ENCODE data around the gene PRLR. TPM values are rescaled to one million over a fixed set of nuclear protein-coding genes. Genes with fewer than 3 reads are reported as not detected.

The PRLR gene
- total RNA-seq, 1 donor from 2014 or later, result 0.93 TPM

DNA sequence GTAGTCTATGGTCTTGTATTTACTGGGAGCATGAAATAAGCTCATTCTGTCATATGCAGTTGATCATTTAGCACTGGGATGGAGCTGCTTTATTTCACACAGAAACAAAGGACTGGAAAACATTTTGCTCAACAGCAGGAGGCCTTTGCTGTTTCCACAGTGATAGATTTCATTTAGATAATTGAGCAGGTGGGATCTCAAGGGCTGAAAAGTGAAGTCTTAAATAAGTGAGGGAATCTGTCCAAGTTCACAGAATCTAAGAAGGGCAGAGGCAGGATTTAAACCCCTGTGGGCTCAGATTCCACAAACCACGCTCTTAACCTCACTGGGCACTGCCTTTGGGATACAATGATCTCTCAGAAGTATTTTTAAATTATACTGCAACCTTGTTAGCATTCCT is 47.8 kb downstream of the PRLR start:
- H3K27me3 Mint-ChIP-seq (ENCODE audit: low read depth, unreplicated experiment), result no peaks in the 10 kb centered on the region
- no peak overlapping the region for H2AFZ ChIP-seq (ENCODE audit: low read depth, low read length)
- H3K36me3 ChIP-seq (ENCODE audit: insufficient read depth, low read length), result no peaks in the 10 kb centered on the region
- H3K27ac ChIP-seq (ENCODE audit: low read depth, low read length), result no peak overlapping the region
- no peak overlapping the region for H3K4me3 Mint-ChIP-seq (ENCODE audit: unreplicated experiment)
- no peaks in the 10 kb centered on the region for H3K79me2 ChIP-seq (ENCODE audit: insufficient read depth, low read length)
- H3K4me3 ChIP-seq (ENCODE audit: insufficient read depth, low read depth, low read length), result no peak overlapping the region
- H3K27ac Mint-ChIP-seq (ENCODE audit: unreplicated experiment), result no peak overlapping the region
- TF ChIP-seq, protein P1, sequence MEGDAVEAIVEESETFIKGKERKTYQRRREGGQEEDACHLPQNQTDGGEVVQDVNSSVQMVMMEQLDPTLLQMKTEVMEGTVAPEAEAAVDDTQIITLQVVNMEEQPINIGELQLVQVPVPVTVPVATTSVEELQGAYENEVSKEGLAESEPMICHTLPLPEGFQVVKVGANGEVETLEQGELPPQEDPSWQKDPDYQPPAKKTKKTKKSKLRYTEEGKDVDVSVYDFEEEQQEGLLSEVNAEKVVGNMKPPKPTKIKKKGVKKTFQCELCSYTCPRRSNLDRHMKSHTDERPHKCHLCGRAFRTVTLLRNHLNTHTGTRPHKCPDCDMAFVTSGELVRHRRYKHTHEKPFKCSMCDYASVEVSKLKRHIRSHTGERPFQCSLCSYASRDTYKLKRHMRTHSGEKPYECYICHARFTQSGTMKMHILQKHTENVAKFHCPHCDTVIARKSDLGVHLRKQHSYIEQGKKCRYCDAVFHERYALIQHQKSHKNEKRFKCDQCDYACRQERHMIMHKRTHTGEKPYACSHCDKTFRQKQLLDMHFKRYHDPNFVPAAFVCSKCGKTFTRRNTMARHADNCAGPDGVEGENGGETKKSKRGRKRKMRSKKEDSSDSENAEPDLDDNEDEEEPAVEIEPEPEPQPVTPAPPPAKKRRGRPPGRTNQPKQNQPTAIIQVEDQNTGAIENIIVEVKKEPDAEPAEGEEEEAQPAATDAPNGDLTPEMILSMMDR (IDR thresholded peaks at IDR 0.05; ENCODE audit: insufficient read depth, low read depth, low read length), result no peak
- no peak for TF ChIP-seq EZH2 (IDR thresholded peaks at IDR 0.05; ENCODE audit: insufficient read depth, low read length)
- DNase-seq (ENCODE audit: low read depth), result no peak
- H3K4me2 ChIP-seq (ENCODE audit: low read length), result no peak overlapping the region
- no peak for FAIRE-seq
- no peaks in the 10 kb centered on the region for H3K36me3 Mint-ChIP-seq (ENCODE audit: low read depth, unreplicated experiment)
- no peaks in the 10 kb centered on the region for H3K9me3 ChIP-seq (ENCODE audit: insufficient read depth, low read depth, low read length)
- no peaks in the 10 kb centered on the region for H3K9me3 Mint-ChIP-seq (ENCODE audit: unreplicated experiment)
- no peaks in the 10 kb centered on the region for H3K4me1 ChIP-seq (ENCODE audit: insufficient read depth, low read length)
- peaks cover 7% of the 10 kb centered on the region for H3K4me1 Mint-ChIP-seq (ENCODE audit: low read depth, unreplicated experiment)
- no peaks in the 10 kb centered on the region for H4K20me1 ChIP-seq (ENCODE audit: insufficient read depth, low read length)
- peaks cover 3% of the 10 kb centered on the region for H3K27me3 ChIP-seq (ENCODE audit: insufficient read depth, low read length)
- no peak overlapping the region for H3K9ac ChIP-seq (ENCODE audit: low read length)

DNA sequence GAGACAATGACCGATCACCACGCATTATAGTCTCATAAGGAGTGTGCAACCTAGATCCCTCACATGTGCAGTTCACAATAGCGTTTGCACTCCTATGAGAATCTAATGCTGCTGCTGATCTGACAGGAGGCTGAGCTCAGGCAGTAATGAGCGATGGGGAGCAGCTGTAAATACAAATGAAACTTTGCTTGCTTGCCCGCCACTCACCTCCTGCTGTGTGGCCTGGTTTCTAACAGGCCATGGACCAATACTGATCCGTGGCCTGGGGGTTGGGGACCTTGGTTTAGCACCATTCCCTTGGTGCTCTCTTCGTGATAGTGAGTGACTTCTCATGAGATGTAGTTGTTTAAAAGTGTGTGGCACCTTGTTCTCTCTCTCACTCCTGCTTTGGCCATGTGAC is 50.2 kb downstream of the PRLR start:
- Histone ChIP-seq H3K4me1 (ENCODE audit: insufficient read depth, low read length) (no peaks in the 10 kb centered on the region), H3K9me3 (ENCODE audit: insufficient read depth, low read depth, low read length) (no peaks in the 10 kb centered on the region), H3K36me3 (ENCODE audit: insufficient read depth, low read length) (no peaks in the 10 kb centered on the region), H4K20me1 (ENCODE audit: insufficient read depth, low read length) (no peaks in the 10 kb centered on the region), H3K79me2 (ENCODE audit: insufficient read depth, low read length) (no peaks in the 10 kb centered on the region), H3K4me2 (ENCODE audit: low read length) (no peak overlapping the region), H3K4me3 (ENCODE audit: insufficient read depth, low read depth, low read length) (no peak overlapping the region), H3K27me3 (ENCODE audit: insufficient read depth, low read length) (peaks cover 3% of the 10 kb centered on the region), H3K27ac (ENCODE audit: low read depth, low read length) (no peak overlapping the region), H3K9ac (ENCODE audit: low read length) (no peak overlapping the region), H2AFZ (ENCODE audit: low read depth, low read length) (no peak overlapping the region)
- no peaks in the 10 kb centered on the region for H3K27me3 Mint-ChIP-seq (ENCODE audit: low read depth, unreplicated experiment)
- peaks cover 7% of the 10 kb centered on the region for H3K4me1 Mint-ChIP-seq (ENCODE audit: low read depth, unreplicated experiment)
- H3K9me3 Mint-ChIP-seq (ENCODE audit: unreplicated experiment), result no peaks in the 10 kb centered on the region
- TF ChIP-seq EZH2 (IDR thresholded peaks at IDR 0.05; ENCODE audit: insufficient read depth, low read length), result no peak
- TF ChIP-seq, protein P1 (IDR thresholded peaks at IDR 0.05; ENCODE audit: insufficient read depth, low read depth, low read length), result no peak
- no peak for FAIRE-seq
- no peak overlapping the region for H3K4me3 Mint-ChIP-seq (ENCODE audit: unreplicated experiment)
- no peaks in the 10 kb centered on the region for H3K36me3 Mint-ChIP-seq (ENCODE audit: low read depth, unreplicated experiment)
- no peak overlapping the region for H3K27ac Mint-ChIP-seq (ENCODE audit: unreplicated experiment)
- DNase-seq (ENCODE audit: low read depth), result no peak

DNA sequence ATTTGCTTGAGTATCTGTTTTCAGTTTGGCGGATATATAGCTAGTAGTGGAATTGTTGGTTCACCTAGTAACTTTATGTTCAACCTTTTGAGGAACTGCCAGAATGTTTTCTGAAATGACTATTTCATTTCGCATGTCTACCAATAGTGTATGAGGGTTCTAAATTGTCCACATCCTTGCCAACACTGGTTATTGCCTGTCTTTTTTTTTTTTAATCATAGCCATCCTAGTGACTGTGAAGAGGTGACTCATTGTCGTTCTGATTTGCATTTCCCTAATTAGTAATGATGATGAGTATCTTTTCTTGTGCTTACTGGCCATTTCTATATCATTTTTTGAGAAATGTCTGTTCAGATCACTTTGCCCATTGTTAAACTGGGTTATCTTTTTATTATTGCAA is 52.5 kb downstream of the PRLR start:
- H3K9me3 ChIP-seq (ENCODE audit: insufficient read depth, low read depth, low read length), result no peaks in the 10 kb centered on the region
- FAIRE-seq, result no peak
- H2AFZ ChIP-seq (ENCODE audit: low read depth, low read length), result no peak overlapping the region
- Mint-ChIP-seq H3K4me3 (ENCODE audit: unreplicated experiment) (no peak overlapping the region), H3K36me3 (ENCODE audit: low read depth, unreplicated experiment) (no peaks in the 10 kb centered on the region), H3K27me3 (ENCODE audit: low read depth, unreplicated experiment) (no peaks in the 10 kb centered on the region), H3K27ac (ENCODE audit: unreplicated experiment) (no peak overlapping the region), H3K9me3 (ENCODE audit: unreplicated experiment) (peaks cover 3% of the 10 kb centered on the region), H3K4me1 (ENCODE audit: low read depth, unreplicated experiment) (peaks cover 4% of the 10 kb centered on the region)
- no peaks in the 10 kb centered on the region for H3K79me2 ChIP-seq (ENCODE audit: insufficient read depth, low read length)
- H4K20me1 ChIP-seq (ENCODE audit: insufficient read depth, low read length), result no peaks in the 10 kb centered on the region
- H3K9ac ChIP-seq (ENCODE audit: low read length), result no peak overlapping the region
- no peaks in the 10 kb centered on the region for H3K36me3 ChIP-seq (ENCODE audit: insufficient read depth, low read length)
- no peaks in the 10 kb centered on the region for H3K4me1 ChIP-seq (ENCODE audit: insufficient read depth, low read length)
- H3K4me3 ChIP-seq (ENCODE audit: insufficient read depth, low read depth, low read length), result no peak overlapping the region
- no peak for DNase-seq (ENCODE audit: low read depth)
- no peak overlapping the region for H3K27ac ChIP-seq (ENCODE audit: low read depth, low read length)
- TF ChIP-seq, protein P1 (IDR thresholded peaks at IDR 0.05; ENCODE audit: insufficient read depth, low read depth, low read length), result no peak
- TF ChIP-seq EZH2 (IDR thresholded peaks at IDR 0.05; ENCODE audit: insufficient read depth, low read length), result no peak
- H3K4me2 ChIP-seq (ENCODE audit: low read length), result no peak overlapping the region
- no peaks in the 10 kb centered on the region for H3K27me3 ChIP-seq (ENCODE audit: insufficient read depth, low read length)

Data from astrocyte (in vitro differentiated cells and primary cell).